Activated T-cell treated with anti-CD3 and anti-CD28 coated beads, Interleukin-2, amount 50 U/mL, for 48 hours (primary cell): Measurements from ENCODE around the gene TAL1.
A peak's percentile ranks its signal among the peaks of the same experiment; 100 is the strongest.
"Not testable (repeated sequence)": the region's sequence is repeated elsewhere in the genome, so short reads cannot be mapped to it uniquely, and the experiment has no call there.

Experiments
- DNase-seq, 2 experiments: peaks; one replicate each; pipeline ENCODE4 v3.0.0-alpha.2; 2020

The TAL1 gene

DNA sequence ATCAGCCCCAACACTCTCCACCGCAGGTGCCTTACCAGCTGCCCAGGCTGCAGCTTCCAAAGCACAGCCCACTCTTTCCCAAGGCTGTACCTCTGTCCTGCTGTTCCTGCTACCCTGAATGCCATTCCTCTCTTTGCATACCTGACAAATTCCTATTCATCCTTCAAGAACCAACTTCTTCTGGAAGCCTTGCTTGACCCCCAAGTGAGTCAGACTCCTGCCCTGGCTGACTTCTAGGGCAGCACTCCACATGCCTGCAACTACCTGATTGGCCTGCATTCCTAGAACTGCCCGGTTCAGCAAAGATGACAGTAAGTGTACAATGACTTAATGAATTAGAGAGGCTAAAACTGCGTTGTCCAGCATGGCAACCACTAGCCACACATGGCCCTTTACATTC is 21.4 kb downstream of the TAL1 start:
- DNase-seq: no peak

DNA sequence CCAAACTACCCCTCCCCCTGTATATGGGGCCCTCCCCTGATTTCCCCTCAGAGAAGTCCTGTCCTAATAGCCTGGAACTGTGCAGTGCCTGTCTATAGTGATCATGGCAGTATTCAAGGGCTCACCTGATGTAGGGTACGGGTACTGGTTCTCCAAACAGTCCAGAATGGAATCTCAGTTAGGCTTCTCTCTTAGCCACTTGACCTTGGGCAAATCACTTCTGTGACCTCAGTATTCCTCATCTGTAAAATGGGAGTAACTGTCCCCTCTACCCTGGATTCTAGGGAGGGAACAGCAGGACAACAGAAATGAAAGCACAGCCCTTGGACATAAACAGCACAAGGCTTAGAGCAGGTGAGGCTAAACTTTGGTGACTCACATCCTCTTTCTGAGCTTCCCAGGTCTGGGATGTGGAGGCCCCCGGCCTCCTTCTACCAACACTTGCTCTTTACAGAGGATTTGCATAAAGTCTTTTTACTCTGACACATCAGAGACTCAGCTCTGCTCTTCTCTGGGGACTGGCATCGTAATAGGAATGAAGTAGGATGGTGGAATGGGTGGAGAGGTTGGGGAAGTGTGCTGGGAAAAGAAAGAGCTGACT is 22.2 kb downstream of the TAL1 start:
- no peak for DNase-seq

DNA sequence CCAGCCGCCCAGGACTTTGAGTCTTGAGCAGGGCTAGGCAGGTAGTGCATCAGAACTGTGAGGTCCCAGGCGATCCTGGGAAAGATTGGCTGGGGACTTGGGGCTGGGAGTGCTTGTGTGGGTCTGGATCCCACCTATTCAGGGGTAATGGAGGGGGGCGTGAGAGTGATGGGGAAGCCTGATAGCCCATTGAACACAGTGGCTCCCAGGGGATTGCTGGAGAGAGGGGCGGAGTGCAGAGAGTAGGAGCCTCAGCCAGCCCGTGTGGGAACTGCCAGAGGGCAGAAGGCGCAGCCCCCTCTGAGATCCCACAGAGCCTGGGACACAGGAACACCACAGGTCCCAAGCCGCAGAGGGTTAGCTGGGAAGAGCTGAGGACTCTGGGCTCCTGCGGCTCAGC is 22.9 kb downstream of the TAL1 start:
- DNase-seq: no peak

- DNase-seq: no peak
Observed at GRCh38 chr1:47208374-47208850, 23.6 kb downstream of the TAL1 start.

GRCh38 chr1:47207803-47208373 is 24.1 kb downstream of the TAL1 start:
- DNase-seq: peak; percentile 48 to 54

- no peak for DNase-seq
Observed at GRCh38 chr1:47205918-47206317, 26.1 kb downstream of the TAL1 start.

GRCh38 chr1:47203504-47203903 is 28.5 kb downstream of the TAL1 start:
- not testable (repeated sequence) for DNase-seq

- DNase-seq: no peak
Observed at GRCh38 chr1:47201179-47201578, 30.8 kb downstream of the TAL1 start.

- DNase-seq: no peak
Observed at GRCh38 chr1:47198214-47198613, 33.8 kb downstream of the TAL1 start.

DNA sequence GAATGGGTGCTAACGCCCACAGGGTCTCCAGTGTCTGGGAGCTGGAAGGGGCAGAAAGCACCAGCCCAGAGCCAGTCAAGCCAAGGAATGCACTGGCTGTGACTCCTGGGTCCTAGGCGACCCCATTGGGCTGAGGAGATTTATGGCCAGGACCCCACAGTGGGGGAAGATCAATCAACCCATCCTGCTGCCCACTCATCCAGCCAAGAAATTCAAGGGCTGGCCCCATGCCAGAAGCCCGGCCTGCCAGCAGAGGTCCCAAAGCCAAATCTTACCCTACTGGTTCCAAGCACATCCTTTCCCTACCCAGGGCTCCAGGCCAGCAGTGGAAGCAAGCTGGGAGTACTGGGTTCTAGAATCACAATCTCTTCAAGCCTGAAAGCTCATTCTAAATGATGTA is 35.4 kb downstream of the TAL1 start:
- DNase-seq: no peak

GRCh38 chr1:47195981-47196380 is 36.0 kb downstream of the TAL1 start:
- DNase-seq: not testable (repeated sequence)

GRCh38 chr1:47194311-47194710 is 37.7 kb downstream of the TAL1 start:
- peak in 1 of 2 experiments; percentile 9 for DNase-seq

DNA sequence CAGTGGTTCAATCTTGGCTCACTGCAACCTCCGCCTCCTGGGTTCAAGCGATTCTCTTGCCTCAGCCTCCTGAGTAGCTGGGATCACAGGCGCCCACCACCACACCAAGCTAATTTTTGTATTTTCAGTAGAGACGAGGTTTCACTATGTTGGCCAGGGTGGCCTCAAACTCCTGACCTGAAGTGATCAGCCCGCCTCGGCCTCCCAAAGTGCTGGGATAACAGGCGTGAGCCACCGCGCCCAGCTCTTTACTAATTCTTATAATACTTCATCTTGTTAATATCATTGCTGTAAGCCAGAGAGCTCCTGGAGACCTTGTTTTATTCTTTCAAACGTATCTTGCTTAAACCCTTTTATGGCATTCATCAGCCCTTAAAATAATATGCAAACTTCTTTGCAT is 38.5 kb downstream of the TAL1 start:
- peak in 1 of 2 experiments; percentile 4 for DNase-seq

GRCh38 chr1:47192458-47193384 is 39.3 kb downstream of the TAL1 start:
- peak; percentile 80 to 81 for DNase-seq

GRCh38 chr1:47191940-47192457 is 40.0 kb downstream of the TAL1 start:
- peak; percentile 9 to 10 for DNase-seq

- no peak for DNase-seq
Observed at GRCh38 chr1:47190857-47191256, 41.2 kb downstream of the TAL1 start.

GRCh38 chr1:47190509-47190855 is 41.5 kb downstream of the TAL1 start:
- DNase-seq: peak in 1 of 2 experiments; percentile 10

- DNase-seq: peak; percentile 9 to 10
Observed at GRCh38 chr1:47189844-47190508, 42.0 kb downstream of the TAL1 start, which contains the start of gene PDZK1IP1. PDZK1IP1 (minus strand) TSS chr1:47190036; CDS start chr1:47189932, 104 bp downstream.

- DNase-seq: peak in 1 of 2 experiments; percentile 9
Observed at GRCh38 chr1:47188791-47189785, 42.9 kb downstream of the TAL1 start.

- DNase-seq: no peak
Observed at GRCh38 chr1:47187926-47188250, 44.1 kb downstream of the TAL1 start.

- peak in 1 of 2 experiments; percentile 7 for DNase-seq
Observed at GRCh38 chr1:47187231-47187925, 44.6 kb downstream of the TAL1 start.
